HL-60/S4 treated with phorbol 12-myristate 13-acetate at 8.2 ng/mL for 4 days and 3 days (cell line): ENCODE measurements around the gene ERFL.
"Not testable (repeated sequence)": the region's sequence is repeated elsewhere in the genome, so short reads cannot be mapped to it uniquely, and the experiment has no call there.

Source experiments
- in situ Hi-C: fragments of 300-500 bp; cut with MboI; formaldehyde crosslinking; loops from 2 replicates; pipeline ENCODE4 v1.15.0; 2022; ENCODE audit warnings: low sequenced_read_pairs

Gene ERFL

DNA sequence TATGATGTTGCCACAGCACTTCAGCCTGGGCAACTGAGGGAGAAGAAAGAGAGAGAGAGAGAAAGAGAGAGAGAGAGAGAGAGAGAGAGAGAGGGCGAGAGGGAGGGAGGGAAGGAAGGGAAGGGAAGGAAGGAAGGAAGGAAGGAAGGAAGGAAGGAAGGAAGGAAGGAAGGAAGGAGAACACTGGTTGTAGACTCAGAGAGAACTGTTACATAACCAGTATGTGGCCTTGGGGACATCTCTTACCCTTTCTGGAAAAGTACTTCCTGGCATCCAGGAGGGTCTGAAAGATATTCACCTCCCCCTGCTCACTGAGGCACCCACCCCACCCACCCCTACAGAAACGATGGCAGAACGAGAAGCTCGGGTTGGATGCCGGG, 47.9 kb downstream of the ERFL start:
- in situ Hi-C loops = loop anchor here (10.0 kb wide), 1 partner anchor 64 kb away; no protein-coding TSS in a partner anchor

DNA sequence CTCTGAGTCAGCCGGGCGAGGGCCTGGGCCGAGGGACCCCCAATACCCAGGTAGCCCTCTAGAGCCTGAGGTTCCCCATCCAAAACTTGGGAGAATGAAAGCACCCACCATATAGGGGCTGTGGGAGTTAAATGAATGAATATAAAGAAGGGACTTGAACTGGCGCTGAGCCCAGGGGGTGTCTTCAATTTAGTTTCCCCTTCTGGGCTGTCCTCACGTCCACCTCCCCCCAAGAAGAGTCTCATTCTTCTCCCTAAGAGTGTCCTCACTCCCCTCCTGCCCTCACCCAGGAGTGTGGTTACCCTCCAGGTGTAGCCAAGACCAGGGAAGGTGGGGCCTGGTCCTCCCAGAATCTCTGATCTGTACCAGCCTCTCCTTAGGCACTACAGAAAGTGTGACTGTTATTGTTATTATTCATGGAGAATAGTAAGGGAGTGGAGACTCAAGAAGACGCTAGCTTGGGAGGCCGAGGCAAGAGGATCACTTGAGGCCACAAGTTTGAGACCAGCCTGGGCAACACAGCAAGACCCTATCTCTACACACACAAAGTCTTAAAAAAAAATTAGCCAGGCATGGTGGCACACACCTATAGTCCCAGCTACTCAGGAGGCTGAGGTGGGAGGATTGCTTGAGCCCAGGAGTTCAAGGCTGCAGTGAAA, 48.5 kb downstream of the ERFL start:
- in situ Hi-C loops = loop anchor here (10.0 kb wide), 1 partner anchor 65 kb away; no protein-coding TSS in a partner anchor

DNA sequence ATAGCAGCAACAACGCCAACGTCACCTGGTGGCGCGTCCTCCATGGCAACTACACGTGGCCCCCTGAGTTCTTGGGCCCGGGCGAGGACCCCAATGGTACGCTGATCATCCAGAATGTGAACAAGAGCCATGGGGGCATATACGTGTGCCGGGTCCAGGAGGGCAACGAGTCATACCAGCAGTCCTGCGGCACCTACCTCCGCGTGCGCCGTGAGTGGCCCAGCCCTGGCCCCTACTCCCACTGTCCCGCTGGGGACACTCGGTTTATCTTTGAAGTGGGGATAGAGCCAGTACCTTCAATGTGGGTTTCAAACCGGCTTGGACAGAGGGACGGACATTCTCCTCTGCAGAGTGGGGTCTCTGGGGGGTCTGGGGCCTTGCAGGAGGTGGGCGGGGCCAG, 49.2 kb downstream of the ERFL start:
- in situ Hi-C loops = no loop called here

DNA sequence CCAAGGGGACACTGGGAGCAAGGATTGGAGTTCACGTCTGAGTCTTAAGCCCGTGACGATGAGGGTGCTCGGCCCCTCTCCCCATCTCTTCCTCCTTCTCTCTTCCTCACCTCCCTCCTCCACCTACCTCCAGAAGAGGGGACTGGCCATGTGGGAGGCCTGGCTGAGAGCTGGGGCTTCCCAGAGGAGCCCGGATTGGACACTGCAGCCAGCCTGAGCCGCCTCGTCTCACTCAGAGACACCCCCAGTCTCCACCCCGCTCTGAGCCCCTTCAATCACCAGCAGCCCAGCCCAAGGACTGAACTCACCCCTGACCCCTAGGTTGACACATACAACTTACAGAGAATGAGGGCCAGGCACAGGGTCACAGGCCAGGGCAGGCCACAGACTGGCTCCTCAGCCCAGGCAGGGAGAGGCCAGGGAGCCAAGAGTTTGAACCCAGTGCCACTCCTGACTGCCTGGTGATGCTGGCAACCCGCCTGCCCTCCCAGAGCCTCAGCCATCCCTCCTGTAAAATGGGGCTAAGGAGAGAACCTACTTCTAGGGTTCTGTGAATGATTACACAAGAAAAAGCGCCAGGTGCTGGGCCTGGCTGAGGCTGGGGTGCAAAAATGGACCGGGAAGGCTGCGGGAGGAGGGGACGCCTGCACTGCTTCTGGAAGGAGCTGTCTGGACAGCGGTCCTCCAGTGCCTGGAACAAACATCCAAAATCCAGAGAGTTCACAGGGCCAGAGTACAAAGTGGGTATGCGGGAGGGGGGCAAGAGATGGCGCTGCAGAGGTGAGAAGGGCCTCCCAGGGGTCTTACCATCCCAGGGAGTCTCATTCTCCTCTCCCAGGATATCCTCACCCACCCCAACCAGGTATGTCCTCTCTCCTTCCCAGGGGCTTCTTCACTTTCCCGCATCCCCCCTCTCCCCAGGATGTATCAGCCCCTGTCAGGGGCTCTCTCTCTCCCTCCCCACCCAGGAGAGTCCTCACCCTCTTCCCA, 50.0 kb downstream of the ERFL start:
- in situ Hi-C loops = no loop called here

DNA sequence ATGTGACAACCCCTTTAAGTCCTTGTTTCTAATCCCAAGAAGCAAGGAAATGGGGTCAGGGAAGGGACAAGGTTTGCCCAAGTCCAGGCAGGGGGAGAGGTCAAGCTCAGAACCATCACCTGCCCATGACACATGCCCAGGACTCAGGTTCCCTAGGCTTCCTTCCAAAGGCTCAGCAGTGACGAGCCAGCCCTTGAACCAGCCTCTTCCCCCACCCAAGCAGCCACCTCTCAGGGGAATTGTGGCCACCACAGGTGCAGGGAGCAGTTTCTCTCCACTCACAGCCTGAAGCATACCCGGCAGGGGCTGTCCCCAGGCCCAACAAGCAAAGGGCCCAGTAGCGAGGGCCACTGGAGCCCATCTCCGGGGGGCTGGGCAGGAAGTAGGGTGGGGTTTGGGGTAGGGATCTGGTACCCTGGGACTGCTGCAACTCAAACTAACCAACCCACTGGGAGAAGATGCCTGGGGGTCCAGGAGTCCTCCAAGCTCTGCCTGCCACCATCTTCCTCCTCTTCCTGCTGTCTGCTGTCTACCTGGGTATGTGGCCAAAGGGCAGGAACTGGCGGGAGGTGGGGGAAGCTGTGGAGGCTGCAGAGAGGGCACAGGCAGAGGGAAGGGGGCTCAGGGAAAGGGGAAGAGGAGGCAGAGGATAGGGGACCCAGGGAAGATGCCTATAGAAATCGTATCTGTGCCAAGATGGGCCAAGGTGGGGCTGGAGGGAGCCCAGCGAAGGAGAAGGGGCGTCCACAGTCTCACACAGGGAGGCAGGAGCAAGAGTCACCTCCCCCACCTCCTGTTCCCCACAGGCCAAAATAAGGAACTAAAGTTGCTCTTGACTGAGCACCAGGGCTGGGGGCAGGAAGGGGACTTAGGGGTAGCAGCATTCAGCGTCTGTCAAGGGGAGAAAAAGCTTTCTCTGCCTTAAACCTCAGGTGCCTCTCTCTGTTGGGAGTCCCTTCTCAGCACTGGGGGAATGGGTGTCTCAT, 51.1 kb downstream of the ERFL start, which contains the start of gene CD79A:
Gene CD79A, plus strand, starts transcription at position 433 of the 986 bp plus-strand sequence. Its CDS starts 26 bp downstream, at position 459.
- in situ Hi-C loops = no loop called here

DNA sequence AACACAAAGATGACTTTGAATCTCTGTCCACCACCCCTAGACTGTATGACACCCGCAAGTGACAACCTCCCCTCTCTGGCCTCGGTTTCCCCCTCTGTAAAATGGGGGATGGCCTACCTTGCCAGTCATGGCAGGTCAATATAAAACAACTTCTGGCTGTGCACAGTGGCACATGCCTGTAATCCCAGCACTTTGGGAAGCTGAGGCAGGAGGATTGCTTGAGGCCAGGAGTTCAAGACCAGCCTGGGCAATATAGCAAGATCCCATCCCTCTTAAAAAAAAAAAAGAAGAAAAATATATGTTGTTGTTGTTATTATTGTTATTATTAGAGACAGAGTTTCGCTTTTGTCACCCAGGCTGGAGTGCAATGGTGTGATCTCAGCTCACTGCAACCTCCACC, 52.3 kb downstream of the ERFL start:
- in situ Hi-C loops = not testable (repeated sequence)

DNA sequence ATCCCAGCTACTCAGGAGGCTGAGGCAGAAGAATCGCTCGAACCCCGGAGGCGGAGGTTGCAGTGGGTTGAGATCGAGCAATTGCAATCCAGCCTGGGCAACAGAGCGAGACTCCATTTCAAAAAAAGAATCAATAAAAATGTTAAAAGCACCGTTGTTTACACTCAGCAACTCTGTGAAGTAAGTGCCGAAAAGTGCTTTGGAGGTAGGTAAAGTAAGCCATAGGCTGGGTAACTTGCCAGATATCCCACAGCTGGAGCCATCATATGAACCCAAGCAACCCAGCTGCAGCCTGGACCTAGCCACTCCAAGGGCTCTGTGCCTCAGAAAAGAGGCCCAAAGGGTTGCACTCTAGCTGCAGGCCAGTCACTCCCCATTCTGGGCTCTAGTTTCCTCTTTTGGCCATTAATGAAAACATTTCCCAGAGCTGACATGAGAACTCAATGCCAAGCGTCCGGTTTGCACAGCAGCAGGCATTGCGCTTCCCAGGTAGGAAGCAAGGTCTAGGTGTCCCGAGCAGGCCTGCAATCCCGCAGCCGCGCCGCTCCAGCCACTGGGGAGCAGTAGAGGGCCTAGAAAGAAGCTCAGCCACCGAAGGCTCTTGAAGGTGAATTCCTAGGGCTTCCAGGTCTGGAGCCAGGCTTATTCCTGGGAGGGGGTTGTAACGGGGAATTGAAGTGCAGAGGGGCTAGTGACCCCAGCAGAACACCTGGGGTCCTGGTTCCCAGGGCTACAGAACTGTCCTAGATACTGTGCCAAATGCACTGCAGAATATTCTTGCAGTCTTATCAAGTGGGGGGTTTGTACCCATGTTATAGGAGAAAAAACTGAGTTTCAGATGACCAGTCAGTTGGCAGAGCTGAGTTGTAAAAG, 55.2 kb downstream of the ERFL start:
- in situ Hi-C loops = no loop called here

DNA sequence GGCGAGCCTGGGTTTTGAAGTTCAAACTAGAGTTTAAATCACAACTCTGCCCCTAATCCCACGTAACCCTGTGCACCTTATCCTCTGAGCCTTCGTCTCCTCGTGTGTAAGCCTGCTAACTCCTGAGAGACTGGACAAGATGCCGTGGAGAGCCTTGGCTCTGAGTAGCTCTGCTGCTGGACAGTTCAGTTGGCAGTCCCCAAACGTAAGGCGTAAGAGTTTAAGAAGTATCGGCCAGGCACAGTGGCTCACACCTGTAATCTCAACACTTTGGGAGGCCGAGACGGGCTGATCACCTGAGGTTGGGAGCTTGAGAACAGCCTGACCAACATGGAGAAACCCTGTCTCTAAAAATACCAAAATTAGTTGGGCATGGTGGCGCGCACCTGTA, 55.9 kb downstream of the ERFL start:
- in situ Hi-C loops = no loop called here

DNA sequence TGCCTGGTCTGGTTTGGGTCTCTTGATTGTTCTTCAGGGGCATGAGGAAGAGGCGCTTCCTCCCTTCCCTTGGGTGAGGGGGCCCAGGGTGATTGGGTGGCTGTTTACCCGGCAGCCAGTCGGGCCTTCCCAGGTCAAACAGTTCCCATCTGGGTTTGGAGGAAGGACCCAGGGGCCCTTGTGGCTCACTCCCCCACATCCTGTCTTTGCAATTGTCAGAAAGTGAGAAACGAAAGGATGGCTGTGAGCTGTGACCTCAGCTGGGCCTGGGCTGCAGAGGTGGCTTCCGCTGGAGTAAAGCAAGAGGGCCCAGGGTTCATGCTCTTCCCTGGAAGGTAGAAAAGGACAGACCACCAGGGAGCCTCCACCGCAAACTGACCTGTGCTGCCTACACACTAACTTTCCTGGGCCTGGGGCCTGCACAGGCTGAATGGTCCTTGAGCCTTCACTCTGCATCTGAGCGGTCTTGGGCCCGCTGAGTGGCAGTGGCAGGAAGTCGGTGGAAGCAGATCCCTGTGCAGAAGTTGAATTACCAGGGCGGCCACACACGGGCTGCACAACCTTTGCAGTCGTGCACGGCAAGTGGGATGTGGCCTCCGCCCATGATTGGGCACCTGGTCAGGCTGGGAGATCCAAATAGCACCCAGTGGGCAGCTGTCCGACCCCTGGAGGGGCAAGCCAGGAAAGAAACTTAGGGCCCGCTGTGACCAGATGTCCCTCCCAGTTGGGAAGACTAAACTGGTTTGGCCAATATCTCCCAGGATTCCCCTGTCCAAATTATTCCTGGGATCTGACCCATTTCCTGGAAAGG, 56.5 kb downstream of the ERFL start:
- in situ Hi-C loops = no loop called here

DNA sequence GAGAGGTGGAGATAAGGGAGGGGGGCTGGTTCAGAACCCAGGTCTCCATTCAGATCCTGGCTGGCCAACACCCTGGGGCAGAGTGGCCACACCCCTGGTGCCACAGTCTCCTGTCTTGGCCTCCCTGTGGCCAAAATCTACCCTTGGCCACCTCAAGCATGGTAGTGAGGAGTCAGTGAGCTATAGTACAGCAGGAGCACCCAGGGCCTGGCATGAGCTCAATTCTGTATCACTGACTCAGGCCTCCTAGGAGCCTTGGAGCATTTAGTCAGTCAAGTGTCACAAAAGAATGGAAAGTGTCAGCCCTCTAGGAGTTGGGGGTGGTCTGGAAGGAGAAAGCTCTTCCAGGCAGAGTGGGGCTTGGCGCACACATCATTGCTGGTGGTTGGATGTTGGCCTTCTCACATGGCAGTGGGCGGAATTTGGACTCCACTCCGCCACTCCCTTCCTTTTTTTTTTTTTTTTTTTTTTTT, 57.8 kb downstream of the ERFL start:
- in situ Hi-C loops = no loop called here

DNA sequence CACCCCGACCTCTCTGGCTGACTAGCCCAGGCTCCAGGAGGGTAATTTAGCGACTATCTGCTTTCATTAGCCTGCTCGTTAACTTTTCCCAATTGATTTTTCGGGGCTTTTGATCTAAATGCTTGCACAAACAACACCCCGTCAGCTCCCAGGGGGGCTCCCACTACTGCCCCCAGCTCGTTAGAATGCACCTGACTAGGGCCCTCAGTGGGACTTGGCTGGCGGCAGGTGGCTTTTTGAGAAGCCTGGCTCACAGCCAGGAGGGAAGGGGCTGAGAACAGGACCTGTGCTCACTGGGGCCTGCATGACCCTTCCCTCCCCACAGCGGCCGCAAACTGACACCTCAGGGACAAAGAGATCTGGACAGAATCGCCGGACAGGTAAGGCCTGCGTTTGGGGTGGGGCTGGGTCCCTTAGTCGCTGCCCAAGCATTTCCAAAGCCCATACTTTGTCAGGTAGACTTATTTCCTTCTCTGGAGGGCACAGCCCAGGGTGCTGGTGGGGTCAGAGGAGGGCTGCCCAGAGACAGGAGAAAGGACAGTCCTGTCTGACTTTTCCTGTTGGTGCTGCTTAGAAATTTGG, 58.8 kb downstream of the ERFL start:
- in situ Hi-C loops = loop anchor here (10.0 kb wide), 1 partner anchor 85 kb away; the partner anchor contains the start of gene RABAC1

DNA sequence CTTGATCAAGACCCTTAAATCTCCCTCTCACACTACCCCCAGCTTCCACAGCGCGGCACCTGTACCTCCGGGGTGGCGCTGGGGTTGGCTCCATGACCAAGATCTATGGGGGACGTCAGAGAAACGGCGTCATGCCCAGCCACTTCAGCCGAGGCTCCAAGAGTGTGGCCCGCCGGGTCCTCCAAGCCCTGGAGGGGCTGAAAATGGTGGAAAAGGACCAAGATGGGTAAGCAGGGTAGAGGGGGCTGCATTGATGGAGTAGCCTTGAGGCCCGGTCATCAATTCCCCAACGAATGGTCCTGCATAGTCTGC, 59.3 kb downstream of the ERFL start:
- in situ Hi-C loops = loop anchor here (10.0 kb wide), 1 partner anchor 86 kb away; the partner anchor contains the start of gene RABAC1

DNA sequence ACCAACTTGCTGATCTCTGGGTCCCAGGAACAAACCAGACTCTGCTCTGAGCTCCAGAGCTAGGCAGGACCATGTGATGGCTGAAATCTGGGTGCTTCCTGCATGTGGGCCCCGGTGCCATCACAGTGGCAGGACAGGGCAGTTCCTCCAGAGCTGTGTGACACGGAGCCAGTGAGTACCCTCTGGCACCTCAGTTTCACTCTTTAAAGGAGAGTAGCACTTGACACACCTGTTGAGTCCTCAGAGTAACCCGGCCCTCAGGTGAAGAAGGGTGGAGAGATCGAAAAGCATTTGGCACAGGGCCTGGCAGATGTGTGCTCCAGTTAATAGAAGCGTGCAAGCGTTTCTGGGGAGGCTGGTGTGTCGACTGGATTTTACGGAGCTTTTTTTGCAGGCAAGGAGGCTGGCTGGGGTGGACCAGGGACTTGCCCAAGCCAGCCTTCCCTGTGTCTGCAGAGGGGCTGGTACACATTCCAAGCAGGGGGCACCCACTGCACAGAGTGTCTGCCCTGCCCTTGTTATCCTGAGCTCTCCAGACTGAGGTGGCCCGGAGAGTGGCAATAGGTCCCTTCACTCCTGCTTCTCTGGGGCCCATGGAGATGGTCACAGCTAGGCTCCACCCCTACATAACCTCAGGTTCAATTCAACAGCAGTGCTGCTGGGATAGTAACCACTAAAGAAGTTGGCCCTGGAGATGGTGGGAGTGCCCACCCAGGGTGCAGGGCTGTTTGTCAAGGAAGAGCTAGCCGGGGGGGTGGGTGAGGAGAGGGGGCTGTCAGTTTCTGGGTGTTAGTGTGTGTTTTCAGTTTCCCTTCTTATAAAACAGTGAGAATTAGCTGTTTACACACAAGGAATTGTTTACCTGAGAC, 59.9 kb downstream of the ERFL start:
- in situ Hi-C loops = loop anchor here (10.0 kb wide), 1 partner anchor 86 kb away; the partner anchor contains the start of gene RABAC1

DNA sequence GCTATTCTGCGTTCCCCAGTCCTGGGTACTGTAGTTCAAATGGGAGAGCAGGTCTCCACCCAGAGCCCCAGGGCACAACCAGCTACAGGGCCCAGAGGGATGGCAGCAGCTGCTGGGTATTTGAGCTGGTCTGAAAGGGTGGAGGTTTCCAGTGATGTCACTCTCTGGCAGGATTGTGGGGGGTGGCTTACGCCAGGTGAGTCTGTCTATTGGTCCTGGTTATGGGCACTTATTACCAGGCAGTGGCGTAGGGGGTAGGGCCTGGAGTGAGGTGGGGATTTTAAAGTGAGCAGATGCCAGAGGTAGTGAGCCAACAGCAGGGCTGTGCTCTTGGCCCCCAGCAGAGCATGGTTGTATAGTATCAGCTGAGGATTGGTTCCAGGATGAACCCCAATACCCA, 62.0 kb downstream of the ERFL start:
- in situ Hi-C loops = loop anchor here (10.0 kb wide), 1 partner anchor 89 kb away; the partner anchor contains the start of gene RABAC1

DNA sequence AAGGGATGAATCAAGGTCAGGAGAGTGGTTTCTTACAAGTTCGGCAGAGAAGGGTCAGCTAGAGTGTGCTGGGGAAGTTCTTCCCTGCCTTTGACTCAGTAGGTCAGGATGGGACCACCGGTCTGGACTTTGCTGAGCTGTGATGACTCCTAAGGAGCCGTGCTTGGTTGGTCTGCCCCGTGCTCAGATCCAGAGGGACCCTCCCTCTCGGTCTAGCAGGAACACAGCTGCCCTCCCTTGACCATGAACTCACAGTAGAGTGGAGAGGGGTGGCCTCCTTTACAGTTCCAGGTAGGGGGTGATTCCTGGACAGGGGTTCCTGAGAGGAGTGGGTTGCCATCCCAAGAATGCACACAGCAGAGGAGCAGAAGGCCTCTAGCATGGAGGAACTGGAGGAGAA, 63.9 kb downstream of the ERFL start:
- in situ Hi-C loops = loop anchor here (10.0 kb wide), 1 partner anchor 90 kb away; the partner anchor contains the start of gene RABAC1

DNA sequence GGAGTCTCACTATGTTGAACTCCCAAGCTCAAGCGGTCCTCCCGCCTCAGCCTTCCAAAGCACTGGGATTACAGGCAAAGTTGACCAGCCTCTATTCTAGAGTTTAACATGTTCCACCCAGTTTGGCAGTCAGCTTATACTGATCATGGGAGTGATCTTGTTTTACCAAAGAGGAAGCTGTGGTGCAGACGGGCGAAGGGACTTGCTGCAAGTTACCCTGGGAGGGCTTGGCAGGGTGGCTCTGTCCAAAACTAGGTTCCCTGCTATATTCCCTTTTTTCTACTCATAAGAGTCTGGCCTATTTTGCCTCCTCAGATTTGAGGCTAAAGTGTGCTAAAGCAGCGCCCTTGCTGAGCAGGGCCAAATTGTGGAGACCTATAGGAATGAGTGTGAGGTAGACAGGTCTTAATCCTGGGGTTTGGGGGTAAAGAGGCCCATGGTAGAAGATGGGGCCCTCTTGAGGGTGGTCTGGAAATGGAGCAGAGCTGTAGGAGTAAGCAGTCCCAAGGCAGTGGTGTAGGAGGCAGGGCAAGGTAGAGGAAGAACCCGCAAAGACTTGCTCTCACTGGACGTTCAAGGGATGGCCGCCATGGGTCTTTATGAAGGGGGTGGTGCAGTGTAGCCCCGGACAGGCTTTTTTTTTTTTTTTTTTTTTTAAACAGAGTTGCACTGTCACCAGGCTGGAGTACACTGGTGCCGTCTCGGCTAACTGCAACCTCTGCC, 64.9 kb downstream of the ERFL start:
- in situ Hi-C loops = loop anchor here (10.0 kb wide), 1 partner anchor 91 kb away; the partner anchor contains the start of gene RABAC1
